ENCODE results near the gene RPS6KL1. TPM values are rescaled to one million over a fixed set of nuclear protein-coding genes. Genes with fewer than 3 reads are reported as not detected.

RPS6KL1 gene
- total RNA-seq, 2 experiments from 2014 or later = 12.5 to 12.7 TPM

DNA sequence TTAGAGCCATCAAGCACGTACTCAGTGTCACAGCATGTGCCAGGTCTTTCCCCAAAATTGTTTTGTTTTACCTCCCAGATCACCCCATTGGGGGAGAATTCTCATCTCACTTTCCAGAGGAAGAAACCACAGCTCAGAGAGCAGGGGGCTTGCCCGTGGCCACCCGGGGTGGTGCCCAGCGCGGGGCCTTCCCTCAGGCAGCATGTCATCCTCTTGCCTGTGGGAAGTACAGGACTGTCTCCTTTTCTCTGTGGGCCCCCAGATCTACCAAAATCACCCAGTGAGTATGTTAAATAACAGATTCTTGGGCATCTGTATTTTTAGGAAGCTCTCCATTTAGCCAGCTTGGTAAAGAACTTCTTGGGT lies 5.9 kb downstream of the RPS6KL1 start:
- intact Hi-C loops (cut with DNase I, micrococcal nuclease) = no loop called here
- ChIA-PET CTCF (interaction anchor here (1.3 kb wide), 1 partner anchor 62 kb away, joined by 4 read pairs; no protein-coding TSS in a partner anchor), POLR2A (interaction anchor here (1.0 kb wide), 1 partner anchor 171 kb away, joined by 5 read pairs; no protein-coding TSS in a partner anchor)
- no peaks in the 10 kb centered on the region for H3K36me3 ChIP-seq (ENCODE audit: insufficient read depth, low read length)
- DNase-seq (no peak), ATAC-seq (ENCODE audit: poor library complexity) (no peak)
- H3K4me3 Mint-ChIP-seq = no peak overlapping the region
- no peaks in the 10 kb centered on the region for H3K4me1 Mint-ChIP-seq (ENCODE audit: low read depth)
- H3K27ac Mint-ChIP-seq = no peak overlapping the region
- H3K9me3 Mint-ChIP-seq = no peaks in the 10 kb centered on the region
- H3K27ac ChIP-seq (ENCODE audit: low read depth in 1 of 2, low read length in 2 of 2) = no peak overlapping the region
- no peaks in the 10 kb centered on the region for H3K27me3 Mint-ChIP-seq
- H3K27me3 ChIP-seq (ENCODE audit: control insufficient read depth in 1 of 2, insufficient read depth in 2 of 2, low read length in 2 of 2) = no peaks in the 10 kb centered on the region
- no peaks in the 10 kb centered on the region for H3K36me3 Mint-ChIP-seq (ENCODE audit: low read depth)
- H3K4me1 ChIP-seq (ENCODE audit: insufficient read depth, low read length) = no peaks in the 10 kb centered on the region
- TF ChIP-seq, protein P1, sequence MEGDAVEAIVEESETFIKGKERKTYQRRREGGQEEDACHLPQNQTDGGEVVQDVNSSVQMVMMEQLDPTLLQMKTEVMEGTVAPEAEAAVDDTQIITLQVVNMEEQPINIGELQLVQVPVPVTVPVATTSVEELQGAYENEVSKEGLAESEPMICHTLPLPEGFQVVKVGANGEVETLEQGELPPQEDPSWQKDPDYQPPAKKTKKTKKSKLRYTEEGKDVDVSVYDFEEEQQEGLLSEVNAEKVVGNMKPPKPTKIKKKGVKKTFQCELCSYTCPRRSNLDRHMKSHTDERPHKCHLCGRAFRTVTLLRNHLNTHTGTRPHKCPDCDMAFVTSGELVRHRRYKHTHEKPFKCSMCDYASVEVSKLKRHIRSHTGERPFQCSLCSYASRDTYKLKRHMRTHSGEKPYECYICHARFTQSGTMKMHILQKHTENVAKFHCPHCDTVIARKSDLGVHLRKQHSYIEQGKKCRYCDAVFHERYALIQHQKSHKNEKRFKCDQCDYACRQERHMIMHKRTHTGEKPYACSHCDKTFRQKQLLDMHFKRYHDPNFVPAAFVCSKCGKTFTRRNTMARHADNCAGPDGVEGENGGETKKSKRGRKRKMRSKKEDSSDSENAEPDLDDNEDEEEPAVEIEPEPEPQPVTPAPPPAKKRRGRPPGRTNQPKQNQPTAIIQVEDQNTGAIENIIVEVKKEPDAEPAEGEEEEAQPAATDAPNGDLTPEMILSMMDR (IDR thresholded peaks at IDR 0.05) = no peak
- no peak overlapping the region for H3K4me3 ChIP-seq (ENCODE audit: low read length)
- no peaks in the 10 kb centered on the region for H3K9me3 ChIP-seq (ENCODE audit: control insufficient read depth in 1 of 2, insufficient read depth in 1 of 2, low read length in 2 of 2)

GRCh38 chr14:74915826-74916225 lies 7.2 kb downstream of the RPS6KL1 start:
- intact Hi-C loops (cut with DNase I, micrococcal nuclease) = loop anchor here in 1 of 2 experiments (2.0 kb wide), 1 partner anchor 173 kb away; no protein-coding TSS in a partner anchor

DNA sequence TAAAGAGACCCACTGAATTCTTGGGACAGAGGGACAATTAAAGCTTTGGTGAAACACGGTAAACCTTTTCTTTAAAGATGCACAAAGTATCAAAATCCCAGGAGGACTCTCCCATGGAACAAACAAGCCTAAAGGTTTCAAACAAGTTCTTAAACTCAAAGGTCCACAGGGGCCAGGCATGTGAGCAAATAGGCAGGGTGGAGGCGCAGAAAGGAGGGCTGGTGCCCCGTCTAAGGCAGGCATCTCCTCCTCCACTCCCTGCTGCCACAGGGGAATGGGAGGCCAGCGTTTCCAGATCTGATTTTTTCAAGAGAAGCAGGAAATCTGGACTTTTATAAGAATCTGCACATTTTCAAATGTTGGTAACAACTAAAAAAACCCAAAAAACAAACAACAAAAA lies 7.6 kb downstream of the RPS6KL1 start:
- Histone ChIP-seq H3K36me3 (ENCODE audit: insufficient read depth, low read length) (no peaks in the 10 kb centered on the region), H3K9me3 (ENCODE audit: control insufficient read depth in 1 of 2, insufficient read depth in 1 of 2, low read length in 2 of 2) (no peaks in the 10 kb centered on the region), H3K27me3 (ENCODE audit: control insufficient read depth in 1 of 2, insufficient read depth in 2 of 2, low read length in 2 of 2) (no peaks in the 10 kb centered on the region), H3K4me3 (ENCODE audit: low read length) (no peak overlapping the region), H3K27ac (ENCODE audit: low read depth in 1 of 2, low read length in 2 of 2) (no peak overlapping the region), H3K4me1 (ENCODE audit: insufficient read depth, low read length) (no peaks in the 10 kb centered on the region)
- Mint-ChIP-seq H3K4me1 (ENCODE audit: low read depth) (no peaks in the 10 kb centered on the region), H3K4me3 (no peak overlapping the region), H3K27me3 (no peaks in the 10 kb centered on the region), H3K9me3 (no peaks in the 10 kb centered on the region), H3K27ac (no peak overlapping the region), H3K36me3 (ENCODE audit: low read depth) (no peaks in the 10 kb centered on the region)
- intact Hi-C loops (cut with DNase I, micrococcal nuclease) = loop anchor here in 1 of 2 experiments (2.0 kb wide), 1 partner anchor 173 kb away; no protein-coding TSS in a partner anchor
- no peak for ATAC-seq (ENCODE audit: poor library complexity)
- no peak for DNase-seq
- ChIA-PET CTCF (no interaction called here), POLR2A (no interaction called here)
- TF ChIP-seq, protein P1 (IDR thresholded peaks at IDR 0.05) = no peak

More at GRCh38 chr14:74915826-74916225, 7.2 kb downstream of the RPS6KL1 start:
- no peaks in the 10 kb centered on the region for H3K4me1 Mint-ChIP-seq (ENCODE audit: low read depth)
- ATAC-seq (ENCODE audit: poor library complexity) (no peak), DNase-seq (no peak)
- POLR2A ChIA-PET = no interaction called here
- Histone ChIP-seq H3K27ac (ENCODE audit: low read depth in 1 of 2, low read length in 2 of 2) (no peak overlapping the region), H3K36me3 (ENCODE audit: insufficient read depth, low read length) (no peaks in the 10 kb centered on the region), H3K27me3 (ENCODE audit: control insufficient read depth in 1 of 2, insufficient read depth in 2 of 2, low read length in 2 of 2) (no peaks in the 10 kb centered on the region), H3K9me3 (ENCODE audit: control insufficient read depth in 1 of 2, insufficient read depth in 1 of 2, low read length in 2 of 2) (no peaks in the 10 kb centered on the region), H3K4me1 (ENCODE audit: insufficient read depth, low read length) (no peaks in the 10 kb centered on the region), H3K4me3 (ENCODE audit: low read length) (no peak overlapping the region)
- H3K4me3 Mint-ChIP-seq = no peak overlapping the region
- H3K36me3 Mint-ChIP-seq (ENCODE audit: low read depth) = no peaks in the 10 kb centered on the region
- H3K9me3 Mint-ChIP-seq = no peaks in the 10 kb centered on the region
- no peak overlapping the region for H3K27ac Mint-ChIP-seq
- CTCF ChIA-PET = no interaction called here
- H3K27me3 Mint-ChIP-seq = no peaks in the 10 kb centered on the region
- TF ChIP-seq, protein P1 (IDR thresholded peaks at IDR 0.05) = no peak
